LNCaP clone FGC (cell line): ENCODE measurements around the gene FSTL5.

Experiments used
- DNase-seq: peaks from one replicate; pipeline ENCODE4 v3.0.0-alpha.2; 2011; ENCODE audit warnings: low read depth
- H3K4me3 ChIP-seq: 2 replicates; pipeline ENCODE4 v1.5.1; 2011; ENCODE audit warnings: mild to moderate bottlenecking, low read depth, low read length, control low read depth
- TF ChIP-seq, protein P1 (sequence below): IDR thresholded peaks from 2 replicates; pipeline ENCODE4 v1.5.1; 2012; ENCODE audit warnings: mild to moderate bottlenecking; ENCODE audit not compliant: control insufficient read depth, insufficient read depth; ENCODE audit errors: extremely low read depth

The FSTL5 gene

DNA sequence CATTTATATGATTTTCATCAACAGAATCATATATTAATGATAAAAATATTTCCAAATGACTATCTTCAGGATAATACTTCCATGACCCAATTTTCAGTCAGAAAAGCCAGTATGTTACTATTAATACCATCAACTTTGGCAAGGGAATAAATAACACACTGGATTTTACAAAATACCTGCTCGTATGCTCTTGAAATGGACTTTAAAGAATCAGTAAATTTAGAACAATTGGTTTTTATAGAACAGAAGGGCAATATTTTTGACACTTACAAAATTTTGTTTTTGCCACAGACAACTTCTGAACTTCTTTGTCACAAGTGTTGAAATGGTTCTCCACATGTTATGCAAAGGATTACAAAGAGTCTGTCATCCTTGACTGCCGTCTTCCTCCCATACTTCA lies 700.4 kb downstream of the FSTL5 start:
- DNase-seq, result no peak
- TF ChIP-seq, protein P1, sequence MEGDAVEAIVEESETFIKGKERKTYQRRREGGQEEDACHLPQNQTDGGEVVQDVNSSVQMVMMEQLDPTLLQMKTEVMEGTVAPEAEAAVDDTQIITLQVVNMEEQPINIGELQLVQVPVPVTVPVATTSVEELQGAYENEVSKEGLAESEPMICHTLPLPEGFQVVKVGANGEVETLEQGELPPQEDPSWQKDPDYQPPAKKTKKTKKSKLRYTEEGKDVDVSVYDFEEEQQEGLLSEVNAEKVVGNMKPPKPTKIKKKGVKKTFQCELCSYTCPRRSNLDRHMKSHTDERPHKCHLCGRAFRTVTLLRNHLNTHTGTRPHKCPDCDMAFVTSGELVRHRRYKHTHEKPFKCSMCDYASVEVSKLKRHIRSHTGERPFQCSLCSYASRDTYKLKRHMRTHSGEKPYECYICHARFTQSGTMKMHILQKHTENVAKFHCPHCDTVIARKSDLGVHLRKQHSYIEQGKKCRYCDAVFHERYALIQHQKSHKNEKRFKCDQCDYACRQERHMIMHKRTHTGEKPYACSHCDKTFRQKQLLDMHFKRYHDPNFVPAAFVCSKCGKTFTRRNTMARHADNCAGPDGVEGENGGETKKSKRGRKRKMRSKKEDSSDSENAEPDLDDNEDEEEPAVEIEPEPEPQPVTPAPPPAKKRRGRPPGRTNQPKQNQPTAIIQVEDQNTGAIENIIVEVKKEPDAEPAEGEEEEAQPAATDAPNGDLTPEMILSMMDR, result no peak
- no peak overlapping the region for H3K4me3 ChIP-seq

DNA sequence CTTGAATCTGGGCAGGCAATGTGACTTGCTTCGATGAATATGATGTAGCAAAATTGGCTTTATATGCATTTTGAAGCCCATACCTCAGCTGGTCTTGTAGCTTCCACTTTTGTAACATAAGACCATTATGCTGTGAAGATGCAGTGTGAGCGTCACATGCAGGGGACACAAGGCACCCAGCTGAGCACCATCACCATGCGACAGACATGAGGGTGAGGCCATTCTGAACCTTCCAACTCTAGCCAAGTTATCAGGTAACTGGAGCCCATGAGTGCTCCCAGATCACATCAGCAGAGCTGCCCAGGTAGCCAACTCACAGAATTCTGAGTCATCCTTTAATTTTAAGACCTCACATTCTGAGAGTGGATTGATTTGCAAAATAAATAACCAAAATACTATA lies 705.9 kb downstream of the FSTL5 start:
- TF ChIP-seq, protein P1, result no peak
- DNase-seq, result no peak
- H3K4me3 ChIP-seq, result no peak overlapping the region

DNA sequence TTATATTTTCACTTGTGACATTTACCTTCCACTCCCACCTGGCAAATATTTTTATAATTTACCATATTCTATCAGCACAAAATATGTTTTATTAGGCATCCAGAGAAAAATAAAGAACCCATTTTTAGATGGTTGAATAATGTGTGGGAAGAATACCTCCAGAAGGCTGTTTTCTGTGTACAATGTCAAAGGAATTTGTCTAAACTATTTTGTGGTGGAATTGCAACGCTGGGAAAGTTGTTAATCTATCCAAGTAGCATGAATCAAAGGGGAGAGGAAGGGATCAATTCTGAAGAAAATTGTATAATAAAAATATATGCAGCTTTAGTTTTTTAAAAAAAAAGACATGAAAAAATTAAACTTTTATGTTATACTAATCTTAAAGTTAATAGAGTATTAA lies 706.5 kb downstream of the FSTL5 start:
- no peak overlapping the region for H3K4me3 ChIP-seq
- TF ChIP-seq, protein P1, result no peak
- no peak for DNase-seq

DNA sequence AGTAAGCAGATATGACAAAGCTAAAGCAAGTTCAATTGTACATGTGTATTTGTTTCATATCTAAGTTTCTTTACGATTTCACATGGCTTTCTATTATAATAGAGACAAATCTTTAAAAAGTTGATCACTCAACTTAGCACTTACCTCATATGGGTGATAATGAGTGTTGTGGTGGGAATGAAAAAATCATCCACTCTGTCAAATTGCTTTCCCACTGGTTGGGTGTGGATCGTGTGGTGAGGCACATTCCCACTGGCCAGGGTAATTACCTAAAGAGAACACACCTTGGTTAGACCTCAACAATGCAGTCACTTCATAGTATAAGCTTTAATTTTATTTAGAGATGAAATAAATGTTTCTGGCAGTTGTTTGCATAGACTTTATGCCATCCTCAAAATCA lies 708.9 kb downstream of the FSTL5 start:
- no peak for DNase-seq
- no peak overlapping the region for H3K4me3 ChIP-seq
- TF ChIP-seq, protein P1, result no peak

DNA sequence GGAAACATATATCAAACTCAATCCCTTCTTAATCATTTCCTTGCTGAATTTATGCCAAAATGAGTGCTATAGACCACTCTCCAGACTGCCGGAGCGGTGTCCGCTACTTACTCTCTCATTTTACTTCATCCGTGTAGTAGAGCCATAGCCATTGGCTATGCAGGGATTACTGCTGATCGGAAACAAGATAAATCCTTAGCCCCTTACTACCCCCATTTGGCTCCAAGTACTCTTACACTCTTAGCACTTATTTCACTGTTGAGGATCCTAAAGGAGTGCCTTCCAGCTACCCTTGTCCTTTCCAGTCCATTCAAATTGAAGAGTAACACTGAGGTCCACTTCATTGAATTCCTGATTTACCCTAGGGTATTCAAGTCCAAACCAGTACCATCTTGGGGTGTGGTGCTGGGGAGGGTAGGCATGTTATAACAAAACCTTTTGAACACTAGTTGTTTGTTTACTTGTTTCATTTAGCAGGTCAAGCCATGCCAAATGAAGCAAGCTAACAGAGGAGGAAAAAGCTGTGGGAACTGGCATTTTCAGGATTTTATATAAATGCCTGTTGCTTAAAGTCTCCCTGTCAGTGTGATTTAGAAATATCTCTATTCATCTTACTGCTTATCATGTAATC lies 715.1 kb downstream of the FSTL5 start:
- TF ChIP-seq, protein P1, result no peak
- no peak for DNase-seq
- no peak overlapping the region for H3K4me3 ChIP-seq

DNA sequence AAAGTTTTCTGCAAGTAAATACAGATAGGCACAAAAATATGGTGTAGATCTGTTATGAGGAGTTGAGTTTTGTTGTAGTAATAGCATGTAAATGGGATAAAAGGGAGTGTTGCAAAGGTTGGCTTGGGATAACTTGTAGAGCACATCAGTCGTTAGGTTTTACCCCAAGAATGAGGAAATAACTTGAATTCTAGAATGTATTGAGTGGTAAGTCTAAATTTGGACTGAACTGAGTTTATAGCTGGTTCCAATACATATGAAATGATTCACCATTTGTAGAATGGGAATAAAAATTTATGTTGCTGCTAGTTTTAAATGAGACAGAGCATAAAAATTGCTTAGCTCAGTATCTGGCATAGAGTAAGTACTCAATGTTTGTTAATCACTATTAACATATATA lies 719.2 kb downstream of the FSTL5 start:
- H3K4me3 ChIP-seq, result no peak overlapping the region
- no peak for DNase-seq
- TF ChIP-seq, protein P1, result no peak

DNA sequence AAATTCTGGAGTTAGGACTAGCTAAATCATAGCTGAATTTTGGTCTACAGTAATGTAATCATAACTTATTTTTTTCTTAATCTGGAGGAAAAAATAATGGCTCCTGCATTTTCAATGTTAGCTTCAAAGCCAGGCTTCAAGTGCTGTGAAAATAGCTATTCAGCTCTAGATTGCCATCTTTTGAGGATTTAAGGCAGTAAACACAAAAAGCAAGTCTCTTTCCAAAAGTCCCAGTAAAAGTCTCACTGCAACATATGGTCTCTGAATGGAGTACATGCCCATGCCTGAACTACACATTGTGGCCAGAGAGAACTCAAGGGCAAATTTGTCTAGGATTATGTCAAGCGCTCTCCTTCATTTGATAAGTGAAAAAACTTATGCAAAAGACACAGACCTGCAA lies 720.9 kb downstream of the FSTL5 start:
- TF ChIP-seq, protein P1, result peak; percentile 17; the same call in 1 of the 2 replicates
- DNase-seq, result no peak
- no peak overlapping the region for H3K4me3 ChIP-seq
